VCaP (cell line): ENCODE measurements around the gene PRODH2.
A peak's percentile ranks its signal among the peaks of the same experiment; 100 is the strongest.

Source experiments
- H3K27ac ChIP-seq: fragments of 450-650 bp; 2 replicates; pipeline ENCODE4 v1.5.1; 2017
- TF ChIP-seq, protein P1 (sequence below): fragments of 450-650 bp; conservative IDR thresholded peaks from 2 replicates; pipeline ENCODE4 v1.5.1; 2017; ENCODE audit warnings: mild to moderate bottlenecking, moderate library complexity

PRODH2 gene

DNA sequence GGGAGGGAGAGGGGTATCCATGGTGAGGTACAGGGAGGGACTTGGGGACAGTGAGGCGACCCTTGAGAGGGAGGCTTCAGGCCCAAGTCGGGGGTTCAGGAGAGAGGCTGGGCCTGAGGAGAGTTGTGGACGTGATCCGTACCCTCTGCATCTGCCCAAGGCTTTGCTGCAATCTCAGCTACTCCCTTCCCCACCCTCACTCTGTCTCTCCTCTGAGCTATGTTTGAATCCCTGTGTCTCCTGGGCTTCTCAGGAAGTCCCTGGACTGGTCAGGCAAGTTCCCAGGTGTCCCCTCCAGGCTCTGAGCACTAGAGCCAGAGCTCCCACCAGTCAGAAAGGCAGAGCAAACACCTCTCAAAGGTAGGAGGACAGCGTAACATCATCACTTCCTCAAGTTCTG lies 62.5 kb downstream of the PRODH2 start:
- TF ChIP-seq, protein P1, sequence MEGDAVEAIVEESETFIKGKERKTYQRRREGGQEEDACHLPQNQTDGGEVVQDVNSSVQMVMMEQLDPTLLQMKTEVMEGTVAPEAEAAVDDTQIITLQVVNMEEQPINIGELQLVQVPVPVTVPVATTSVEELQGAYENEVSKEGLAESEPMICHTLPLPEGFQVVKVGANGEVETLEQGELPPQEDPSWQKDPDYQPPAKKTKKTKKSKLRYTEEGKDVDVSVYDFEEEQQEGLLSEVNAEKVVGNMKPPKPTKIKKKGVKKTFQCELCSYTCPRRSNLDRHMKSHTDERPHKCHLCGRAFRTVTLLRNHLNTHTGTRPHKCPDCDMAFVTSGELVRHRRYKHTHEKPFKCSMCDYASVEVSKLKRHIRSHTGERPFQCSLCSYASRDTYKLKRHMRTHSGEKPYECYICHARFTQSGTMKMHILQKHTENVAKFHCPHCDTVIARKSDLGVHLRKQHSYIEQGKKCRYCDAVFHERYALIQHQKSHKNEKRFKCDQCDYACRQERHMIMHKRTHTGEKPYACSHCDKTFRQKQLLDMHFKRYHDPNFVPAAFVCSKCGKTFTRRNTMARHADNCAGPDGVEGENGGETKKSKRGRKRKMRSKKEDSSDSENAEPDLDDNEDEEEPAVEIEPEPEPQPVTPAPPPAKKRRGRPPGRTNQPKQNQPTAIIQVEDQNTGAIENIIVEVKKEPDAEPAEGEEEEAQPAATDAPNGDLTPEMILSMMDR: no peak
- peak overlapping the region; percentile 72; the same call in 1 of the 2 replicates for H3K27ac ChIP-seq
